Measurements from ENCODE around the gene ULBP3.

Gene ULBP3

GRCh38 chr6:150068720-150069648, at the start of gene ULBP3:
ULBP3 (minus strand) TSS chr6:150069121; CDS start chr6:150069066, 55 bp downstream.
- TF ChIP-seq CTCF (IDR thresholded peaks at IDR 0.05; ENCODE audit: low read depth, low read length) (no peak), MYC (IDR thresholded peaks at IDR 0.05; ENCODE audit: low read depth, low read length) (no peak), MAX (IDR thresholded peaks at IDR 0.05; ENCODE audit: low read depth, low read length) (no peak), POLR2A (IDR thresholded peaks at IDR 0.05; ENCODE audit: extremely low read depth, insufficient read length) (no peak)
- no peak for DNase-seq (ENCODE audit: low read depth)
- no peak within 1 kb of the TSS for H3K4me3 ChIP-seq (ENCODE audit: low read depth, low read length)

- TF ChIP-seq MAX (IDR thresholded peaks at IDR 0.05; ENCODE audit: low read depth, low read length) (no peak), CTCF (IDR thresholded peaks at IDR 0.05; ENCODE audit: low read depth, low read length) (no peak), POLR2A (IDR thresholded peaks at IDR 0.05; ENCODE audit: extremely low read depth, insufficient read length) (no peak), MYC (IDR thresholded peaks at IDR 0.05; ENCODE audit: low read depth, low read length) (no peak)
- no peak for DNase-seq (ENCODE audit: low read depth)
- no peak overlapping the region for H3K4me3 ChIP-seq (ENCODE audit: low read depth, low read length)
These were observed 49.7 kb upstream of the ULBP3 start for GRCh38 chr6:150118627-150119026.

GRCh38 chr6:150118203-150118602, 49.3 kb upstream of the ULBP3 start:
- DNase-seq (ENCODE audit: low read depth): no peak
- no peak for TF ChIP-seq MYC (IDR thresholded peaks at IDR 0.05; ENCODE audit: low read depth, low read length)
- TF ChIP-seq CTCF (IDR thresholded peaks at IDR 0.05; ENCODE audit: low read depth, low read length): no peak
- TF ChIP-seq POLR2A (IDR thresholded peaks at IDR 0.05; ENCODE audit: extremely low read depth, insufficient read length): no peak
- TF ChIP-seq MAX (IDR thresholded peaks at IDR 0.05; ENCODE audit: low read depth, low read length): no peak
- no peak overlapping the region for H3K4me3 ChIP-seq (ENCODE audit: low read depth, low read length)

- no peak for TF ChIP-seq MYC (IDR thresholded peaks at IDR 0.05; ENCODE audit: low read depth, low read length)
- TF ChIP-seq MAX (IDR thresholded peaks at IDR 0.05; ENCODE audit: low read depth, low read length): no peak
- no peak for TF ChIP-seq CTCF (IDR thresholded peaks at IDR 0.05; ENCODE audit: low read depth, low read length)
- no peak for TF ChIP-seq POLR2A (IDR thresholded peaks at IDR 0.05; ENCODE audit: extremely low read depth, insufficient read length)
- DNase-seq (ENCODE audit: low read depth): no peak
- no peak overlapping the region for H3K4me3 ChIP-seq (ENCODE audit: low read depth, low read length)
These were observed 47.4 kb upstream of the ULBP3 start for GRCh38 chr6:150116200-150116800.

GRCh38 chr6:150115769-150116168, 46.8 kb upstream of the ULBP3 start:
- H3K4me3 ChIP-seq (ENCODE audit: low read depth, low read length): no peak overlapping the region
- no peak for TF ChIP-seq CTCF (IDR thresholded peaks at IDR 0.05; ENCODE audit: low read depth, low read length)
- no peak for TF ChIP-seq POLR2A (IDR thresholded peaks at IDR 0.05; ENCODE audit: extremely low read depth, insufficient read length)
- TF ChIP-seq MYC (IDR thresholded peaks at IDR 0.05; ENCODE audit: low read depth, low read length): no peak
- no peak for TF ChIP-seq MAX (IDR thresholded peaks at IDR 0.05; ENCODE audit: low read depth, low read length)
- DNase-seq (ENCODE audit: low read depth): no peak

All from NB4 (cell line).